GM12865 (cell line): Measurements from ENCODE around the gene MRPL42.
A peak's percentile ranks its signal among the peaks of the same experiment; 100 is the strongest.
"Not testable (repeated sequence)": the region's sequence is repeated elsewhere in the genome, so short reads cannot be mapped to it uniquely, and the experiment has no call there.

Experiments
- DNase-seq: peaks from one replicate; pipeline ENCODE4 v3.0.0; 2010; ENCODE audit warnings: low read depth
- H3K4me3 ChIP-seq: 2 replicates; pipeline ENCODE4 v1.5.1; 2011; ENCODE audit warnings: mild to moderate bottlenecking, low read depth, low read length, control low read depth
- CTCF ChIP-seq: IDR thresholded peaks from 2 replicates; pipeline ENCODE4 v1.5.1; 2011; ENCODE audit warnings: low read length, control low read depth, low read depth, inconsistent platforms; ENCODE audit not compliant: insufficient read depth; ENCODE audit errors: missing control alignments

MRPL42 gene

DNA sequence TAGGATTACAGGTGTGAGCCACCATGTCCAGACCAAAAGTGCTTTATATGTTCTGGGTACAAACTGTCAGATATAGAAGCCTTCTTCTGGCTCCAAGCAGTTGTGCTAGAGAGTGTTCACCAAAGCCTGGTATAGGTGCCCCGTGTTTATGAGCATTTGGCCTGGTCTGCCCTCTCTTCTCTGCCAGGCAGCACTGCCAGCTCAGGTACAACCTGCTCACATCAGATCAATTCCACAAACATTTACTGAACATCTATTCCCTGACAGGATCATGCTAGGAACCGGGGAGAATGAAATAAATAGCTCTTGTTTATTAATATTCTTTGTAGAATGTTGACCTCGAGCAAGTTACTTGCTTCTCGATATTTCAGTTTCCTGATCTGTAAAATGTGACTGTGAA lies 85.1 kb downstream of the MRPL42 start:
- no peak for TF ChIP-seq CTCF
- no peak for DNase-seq
- no peak overlapping the region for H3K4me3 ChIP-seq

DNA sequence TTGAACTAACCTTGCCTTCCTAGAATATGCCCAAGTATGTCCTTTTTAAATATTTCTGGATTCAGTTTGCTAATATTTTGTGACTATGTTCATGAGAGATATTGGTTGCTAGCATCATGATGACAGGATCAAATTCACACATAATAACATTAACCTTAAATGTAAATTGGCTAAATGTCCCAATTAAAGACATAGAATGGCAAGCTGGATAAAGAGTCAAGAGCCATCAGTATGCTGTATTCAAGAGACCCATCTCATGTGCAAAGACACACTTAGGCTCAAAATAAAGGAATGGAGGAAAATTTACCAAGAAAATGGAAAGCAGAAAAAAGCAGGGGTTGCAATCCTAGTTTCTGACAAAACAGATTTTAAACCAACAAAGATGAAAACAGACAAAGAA lies 90.6 kb downstream of the MRPL42 start:
- not testable (repeated sequence) for DNase-seq, H3K4me3 ChIP-seq

- not testable (repeated sequence) for DNase-seq, H3K4me3 ChIP-seq
These were observed 91.4 kb downstream of the MRPL42 start for GRCh38 chr12:93558685-93559084.

- no peak overlapping the region for H3K4me3 ChIP-seq
- peak; percentile 55 for DNase-seq
- peak; percentile 29 for TF ChIP-seq CTCF
These were observed 96.7 kb downstream of the MRPL42 start for GRCh38 chr12:93563807-93564538.

- no peak for TF ChIP-seq CTCF
- H3K4me3 ChIP-seq: no peak overlapping the region
- DNase-seq: no peak
These were observed 98.4 kb downstream of the MRPL42 start for GRCh38 chr12:93565760-93566159.
